Measurements from ENCODE around the gene CHST11. TPM values are rescaled to one million over a fixed set of nuclear protein-coding genes. Genes with fewer than 3 reads are reported as not detected.

CHST11 gene
- total RNA-seq: 5.5 and 46.8 TPM in 2 replicates

DNA sequence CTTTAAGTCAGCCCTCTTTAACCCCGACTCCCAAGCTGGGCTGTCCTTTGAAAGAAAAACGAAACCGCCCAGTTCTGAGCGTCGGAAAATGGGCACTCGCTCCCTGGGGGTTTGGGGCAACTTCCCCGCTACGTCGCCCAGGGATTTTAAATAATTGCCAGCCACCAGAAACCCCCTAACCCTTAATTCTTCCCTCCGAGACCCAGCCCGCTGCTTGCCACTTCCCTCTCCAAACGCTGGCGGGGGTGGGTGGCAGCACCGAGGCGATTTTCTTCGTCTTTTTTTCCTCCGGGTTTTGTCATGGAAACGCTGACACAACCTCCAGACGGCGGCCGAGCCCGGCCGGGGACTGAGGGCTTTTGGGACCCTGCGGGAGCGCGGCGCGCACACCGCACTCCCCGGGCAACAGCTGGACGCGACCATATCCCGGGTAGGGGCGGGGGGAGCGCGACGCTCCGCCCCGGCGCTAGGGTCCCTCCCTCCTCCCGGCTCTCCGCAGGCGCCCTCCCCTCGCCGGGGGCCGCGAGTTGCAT lies at the start of gene CHST11:
Gene CHST11, plus strand, starts transcription at position 532 of the 533 bp plus-strand sequence.

Small RNA genes lying within 50 kb of the gene (small RNA-seq; reads per million reads assigned to genes)
- gene MIR3922: 3.4 reads per million, percentile 87 among the genes with 10 or more reads in this experiment

Other genes with a start within 250 kb of the CHST11 start
- 28.7 and 52.4 TPM in 2 replicates for gene TXNRD1, start 241.2 kb upstream of the CHST11 start, total RNA-seq
- 4.0 and 7.5 TPM in 2 replicates for gene EID3, start 153.2 kb upstream of the CHST11 start, total RNA-seq